WTC11 (cell line): ENCODE data around the gene WNT2. TPM values are rescaled to one million over a fixed set of nuclear protein-coding genes. Genes with fewer than 3 reads are reported as not detected.

ENCODE experiments used
- ATAC-seq: fragments of 200-7000 bp; cut with Tn5 transposase; 2 replicates; pipeline ENCODE4 v1.10.0; 2021; ENCODE audit warnings: mild to moderate bottlenecking, moderate library complexity
- CTCF ChIA-PET: fragments of 300-600 bp; sonication (Branson Sonifier 250); formaldehyde crosslinking; loops from one replicate; lab custom pipeline; 2021; ENCODE audit warnings: antibody characterized with exemption; lab: Charles Lee
- POLR2A ChIA-PET: fragments of 350-600 bp; sonication (Branson Sonifier 250); formaldehyde crosslinking; loops from one replicate; lab custom pipeline; 2021; ENCODE audit warnings: antibody characterized with exemption; lab: Charles Lee
- DNase-seq: peaks from one replicate; pipeline ENCODE4 v3.0.0; 2021; ENCODE audit warnings: low spot score
- H3K27ac Mint-ChIP-seq: 2 replicates; pipeline ENCODE4 v1.8.0; 2021; ENCODE audit warnings: mixed read lengths
- H3K27me3 Mint-ChIP-seq: 2 replicates; pipeline ENCODE4 v1.8.0; 2021; ENCODE audit warnings: low read depth, mild to moderate bottlenecking, moderate library complexity, mixed read lengths
- H3K36me3 Mint-ChIP-seq: 2 replicates; pipeline ENCODE4 v1.8.0; 2021; ENCODE audit warnings: mixed read lengths
- H3K4me1 Mint-ChIP-seq: 2 replicates; pipeline ENCODE4 v1.8.0; 2022; ENCODE audit warnings: mixed read lengths
- H3K4me3 Mint-ChIP-seq: 2 replicates; pipeline ENCODE4 v1.8.0; 2021; ENCODE audit warnings: mild to moderate bottlenecking, moderate library complexity, mixed read lengths
- H3K9me3 Mint-ChIP-seq: 2 replicates; pipeline ENCODE4 v1.8.0; 2021; ENCODE audit warnings: mixed read lengths
- E2F5 ChIP-seq: sonication (generic); formaldehyde crosslinking; IDR thresholded peaks from 2 replicates; pipeline ENCODE4 v1.8.1; 2022; ENCODE audit warnings: mild to moderate bottlenecking, moderate library complexity, missing genetic modification reagents
- FOXJ3 ChIP-seq: sonication (generic); formaldehyde crosslinking; IDR thresholded peaks from 2 replicates; pipeline ENCODE4 v1.9.0; 2021; ENCODE audit warnings: missing genetic modification reagents, mild to moderate bottlenecking, borderline replicate concordance
- FOXP1 ChIP-seq: sonication (generic); formaldehyde crosslinking; IDR thresholded peaks from 2 replicates; pipeline ENCODE4 v1.8.0; 2022; ENCODE audit warnings: missing genetic modification reagents, mild to moderate bottlenecking, moderate library complexity, borderline replicate concordance
- FOXP4 ChIP-seq: sonication (generic); formaldehyde crosslinking; IDR thresholded peaks from 2 replicates; pipeline ENCODE4 v1.8.0; 2022; ENCODE audit warnings: mild to moderate bottlenecking, missing genetic modification reagents
- JAZF1 ChIP-seq: fragments of 250-450 bp; sonication (Bioruptor Pico); IDR thresholded peaks from 2 replicates; pipeline ENCODE4 v1.9.0; 2021; ENCODE audit warnings: moderate library complexity, mild to moderate bottlenecking, inconsistent platforms
- NR1H2 ChIP-seq: sonication (generic); formaldehyde crosslinking; IDR thresholded peaks from 2 replicates; pipeline ENCODE4 v1.9.0; 2021; ENCODE audit warnings: mild to moderate bottlenecking, moderate library complexity, missing genetic modification reagents
- NR3C1 ChIP-seq: sonication (generic); formaldehyde crosslinking; conservative IDR thresholded peaks from 2 replicates; pipeline ENCODE4 v1.8.1; 2023; ENCODE audit warnings: low read depth, mild to moderate bottlenecking, missing genetic modification reagents
- PRRX2 ChIP-seq: fragments of 250-450 bp; sonication (Bioruptor Pico); IDR thresholded peaks from 2 replicates; pipeline ENCODE4 v1.8.0; 2021; ENCODE audit warnings: mild to moderate bottlenecking
- ZNF219 ChIP-seq: sonication (generic); formaldehyde crosslinking; IDR thresholded peaks from 2 replicates; pipeline ENCODE4 v1.8.0; 2023; ENCODE audit warnings: missing genetic modification reagents, mild to moderate bottlenecking, borderline replicate concordance
- ZNF263 ChIP-seq: sonication (generic); formaldehyde crosslinking; IDR thresholded peaks from 2 replicates; pipeline ENCODE4 v1.8.1; 2022; ENCODE audit warnings: low read depth, mild to moderate bottlenecking, moderate library complexity, missing genetic modification reagents
- ZNF317 ChIP-seq: sonication (generic); formaldehyde crosslinking; IDR thresholded peaks from 2 replicates; pipeline ENCODE4 v1.8.1; 2023; ENCODE audit warnings: low read depth, mild to moderate bottlenecking, moderate library complexity, missing genetic modification reagents, borderline replicate concordance
- ZSCAN18 ChIP-seq: fragments of 250-450 bp; sonication (Bioruptor Pico); IDR thresholded peaks from 2 replicates; pipeline ENCODE4 v2.1.2; 2022; ENCODE audit warnings: mild to moderate bottlenecking, moderate library complexity
- total RNA-seq: library from RNA; stranded (reverse); gene quantifications from 3 replicates; pipeline ENCODE4 v1.2.3, GENCODE V29; 2021
- TF ChIP-seq, protein P1 (sequence below): fragments of 200-600 bp; IDR thresholded peaks from 2 replicates; pipeline ENCODE4 v1.8.0; 2022; ENCODE audit warnings: antibody characterized with exemption
- TF ChIP-seq, protein P2 (sequence below): sonication (generic); formaldehyde crosslinking; IDR thresholded peaks from 2 replicates; pipeline ENCODE4 v1.8.0; 2023; ENCODE audit warnings: missing genetic modification reagents
- TF ChIP-seq, protein P3 (sequence below): sonication (generic); formaldehyde crosslinking; IDR thresholded peaks from 2 replicates; pipeline ENCODE4 v1.8.0; 2023; ENCODE audit warnings: mild to moderate bottlenecking, missing genetic modification reagents
- TF ChIP-seq, protein P4 (sequence below): sonication (generic); formaldehyde crosslinking; IDR thresholded peaks from 2 replicates; pipeline ENCODE4 v1.8.1; 2022; ENCODE audit warnings: low read depth, missing genetic modification reagents, borderline replicate concordance
- TF ChIP-seq, protein P5 (sequence below): fragments of 250-450 bp; sonication (Bioruptor Pico); IDR thresholded peaks from 2 replicates; pipeline ENCODE4 v1.9.0; 2021; ENCODE audit warnings: moderate library complexity, mild to moderate bottlenecking, inconsistent platforms, borderline replicate concordance

The WNT2 gene
- total RNA-seq, 1 experiment from 2014 or later, result not detected

GRCh38 chr7:117243390-117243789 lies 79.5 kb downstream of the WNT2 start:
- ChIA-PET CTCF (no interaction called here), POLR2A (no interaction called here)
- DNase-seq, result no peak
- H3K27ac Mint-ChIP-seq, result no peak overlapping the region
- no peaks in the 10 kb centered on the region; the same call in 1 of the 2 replicates for H3K27me3 Mint-ChIP-seq
- H3K4me1 Mint-ChIP-seq, result no peaks in the 10 kb centered on the region
- H3K9me3 Mint-ChIP-seq, result peaks cover 20% of the 10 kb centered on the region
- TF ChIP-seq NR3C1 (CRISPR knock-in tag) (no peak), ZSCAN18 (CRISPR knock-in tag) (no peak), FOXP1 (CRISPR knock-in tag) (no peak), ZNF317 (CRISPR knock-in tag) (no peak), PRRX2 (no peak), NR1H2 (no peak), E2F5 (CRISPR knock-in tag) (no peak), JAZF1 (CRISPR knock-in tag) (no peak), FOXJ3 (CRISPR knock-in tag) (no peak), FOXP4 (CRISPR knock-in tag) (no peak), ZNF263 (CRISPR knock-in tag) (no peak), ZNF219 (CRISPR knock-in tag) (no peak)
- TF ChIP-seq, protein P1, sequence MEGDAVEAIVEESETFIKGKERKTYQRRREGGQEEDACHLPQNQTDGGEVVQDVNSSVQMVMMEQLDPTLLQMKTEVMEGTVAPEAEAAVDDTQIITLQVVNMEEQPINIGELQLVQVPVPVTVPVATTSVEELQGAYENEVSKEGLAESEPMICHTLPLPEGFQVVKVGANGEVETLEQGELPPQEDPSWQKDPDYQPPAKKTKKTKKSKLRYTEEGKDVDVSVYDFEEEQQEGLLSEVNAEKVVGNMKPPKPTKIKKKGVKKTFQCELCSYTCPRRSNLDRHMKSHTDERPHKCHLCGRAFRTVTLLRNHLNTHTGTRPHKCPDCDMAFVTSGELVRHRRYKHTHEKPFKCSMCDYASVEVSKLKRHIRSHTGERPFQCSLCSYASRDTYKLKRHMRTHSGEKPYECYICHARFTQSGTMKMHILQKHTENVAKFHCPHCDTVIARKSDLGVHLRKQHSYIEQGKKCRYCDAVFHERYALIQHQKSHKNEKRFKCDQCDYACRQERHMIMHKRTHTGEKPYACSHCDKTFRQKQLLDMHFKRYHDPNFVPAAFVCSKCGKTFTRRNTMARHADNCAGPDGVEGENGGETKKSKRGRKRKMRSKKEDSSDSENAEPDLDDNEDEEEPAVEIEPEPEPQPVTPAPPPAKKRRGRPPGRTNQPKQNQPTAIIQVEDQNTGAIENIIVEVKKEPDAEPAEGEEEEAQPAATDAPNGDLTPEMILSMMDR, result no peak
- TF ChIP-seq, protein P2, sequence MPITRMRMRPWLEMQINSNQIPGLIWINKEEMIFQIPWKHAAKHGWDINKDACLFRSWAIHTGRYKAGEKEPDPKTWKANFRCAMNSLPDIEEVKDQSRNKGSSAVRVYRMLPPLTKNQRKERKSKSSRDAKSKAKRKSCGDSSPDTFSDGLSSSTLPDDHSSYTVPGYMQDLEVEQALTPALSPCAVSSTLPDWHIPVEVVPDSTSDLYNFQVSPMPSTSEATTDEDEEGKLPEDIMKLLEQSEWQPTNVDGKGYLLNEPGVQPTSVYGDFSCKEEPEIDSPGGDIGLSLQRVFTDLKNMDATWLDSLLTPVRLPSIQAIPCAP (CRISPR knock-in tag), result no peak
- TF ChIP-seq, protein P3, sequence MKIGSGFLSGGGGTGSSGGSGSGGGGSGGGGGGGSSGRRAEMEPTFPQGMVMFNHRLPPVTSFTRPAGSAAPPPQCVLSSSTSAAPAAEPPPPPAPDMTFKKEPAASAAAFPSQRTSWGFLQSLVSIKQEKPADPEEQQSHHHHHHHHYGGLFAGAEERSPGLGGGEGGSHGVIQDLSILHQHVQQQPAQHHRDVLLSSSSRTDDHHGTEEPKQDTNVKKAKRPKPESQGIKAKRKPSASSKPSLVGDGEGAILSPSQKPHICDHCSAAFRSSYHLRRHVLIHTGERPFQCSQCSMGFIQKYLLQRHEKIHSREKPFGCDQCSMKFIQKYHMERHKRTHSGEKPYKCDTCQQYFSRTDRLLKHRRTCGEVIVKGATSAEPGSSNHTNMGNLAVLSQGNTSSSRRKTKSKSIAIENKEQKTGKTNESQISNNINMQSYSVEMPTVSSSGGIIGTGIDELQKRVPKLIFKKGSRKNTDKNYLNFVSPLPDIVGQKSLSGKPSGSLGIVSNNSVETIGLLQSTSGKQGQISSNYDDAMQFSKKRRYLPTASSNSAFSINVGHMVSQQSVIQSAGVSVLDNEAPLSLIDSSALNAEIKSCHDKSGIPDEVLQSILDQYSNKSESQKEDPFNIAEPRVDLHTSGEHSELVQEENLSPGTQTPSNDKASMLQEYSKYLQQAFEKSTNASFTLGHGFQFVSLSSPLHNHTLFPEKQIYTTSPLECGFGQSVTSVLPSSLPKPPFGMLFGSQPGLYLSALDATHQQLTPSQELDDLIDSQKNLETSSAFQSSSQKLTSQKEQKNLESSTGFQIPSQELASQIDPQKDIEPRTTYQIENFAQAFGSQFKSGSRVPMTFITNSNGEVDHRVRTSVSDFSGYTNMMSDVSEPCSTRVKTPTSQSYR, result no peak
- TF ChIP-seq, protein P4, sequence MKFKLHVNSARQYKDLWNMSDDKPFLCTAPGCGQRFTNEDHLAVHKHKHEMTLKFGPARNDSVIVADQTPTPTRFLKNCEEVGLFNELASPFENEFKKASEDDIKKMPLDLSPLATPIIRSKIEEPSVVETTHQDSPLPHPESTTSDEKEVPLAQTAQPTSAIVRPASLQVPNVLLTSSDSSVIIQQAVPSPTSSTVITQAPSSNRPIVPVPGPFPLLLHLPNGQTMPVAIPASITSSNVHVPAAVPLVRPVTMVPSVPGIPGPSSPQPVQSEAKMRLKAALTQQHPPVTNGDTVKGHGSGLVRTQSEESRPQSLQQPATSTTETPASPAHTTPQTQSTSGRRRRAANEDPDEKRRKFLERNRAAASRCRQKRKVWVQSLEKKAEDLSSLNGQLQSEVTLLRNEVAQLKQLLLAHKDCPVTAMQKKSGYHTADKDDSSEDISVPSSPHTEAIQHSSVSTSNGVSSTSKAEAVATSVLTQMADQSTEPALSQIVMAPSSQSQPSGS (CRISPR knock-in tag), result no peak
- TF ChIP-seq, protein P5, sequence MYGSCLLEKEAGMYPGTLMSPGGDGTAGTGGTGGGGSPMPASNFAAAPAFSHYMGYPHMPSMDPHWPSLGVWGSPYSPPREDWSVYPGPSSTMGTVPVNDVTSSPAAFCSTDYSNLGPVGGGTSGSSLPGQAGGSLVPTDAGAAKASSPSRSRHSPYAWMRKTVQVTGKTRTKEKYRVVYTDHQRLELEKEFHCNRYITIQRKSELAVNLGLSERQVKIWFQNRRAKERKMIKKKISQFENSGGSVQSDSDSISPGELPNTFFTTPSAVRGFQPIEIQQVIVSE (CRISPR knock-in tag), result no peak
- TF ChIP-seq, all 79 proteins: peak for 0
- ATAC-seq, result no peak
- Mint-ChIP-seq H3K36me3 (peaks cover 9% of the 10 kb centered on the region; the same call in 1 of the 2 replicates), H3K4me3 (no peak overlapping the region)
